NCI-H2196 (cell line): Measurements from ENCODE around the gene WDR83.
"Not testable (repeated sequence)": the region's sequence is repeated elsewhere in the genome, so short reads cannot be mapped to it uniquely, and the experiment has no call there.

Experiments
- DNase-seq: peaks from one replicate; lab custom pipeline; 2025; ENCODE audit not compliant: unreplicated experiment; lab: John Stamatoyannopoulos, UW

WDR83 gene

GRCh38 chr19:12681074-12681987 lies 14.7 kb downstream of the WDR83 start, which contains the start of gene DHPS:
Gene DHPS, minus strand, starts transcription at chr19:12681880. Its CDS starts 114 bp downstream, at chr19:12681766.
- peak; percentile 97 for DNase-seq

GRCh38 chr19:12685831-12686230 lies 19.2 kb downstream of the WDR83 start:
- no peak for DNase-seq

GRCh38 chr19:12687496-12688196 lies 21.0 kb downstream of the WDR83 start, which contains the start of gene GNG14:
Gene GNG14, plus strand, starts transcription at chr19:12687998. Its CDS starts 51 bp downstream, at chr19:12688049.
- no peak for DNase-seq

- DNase-seq = no peak
These were observed 22.4 kb downstream of the WDR83 start for GRCh38 chr19:12689012-12689411.

GRCh38 chr19:12689581-12690216 lies 23.1 kb downstream of the WDR83 start:
- no peak for DNase-seq

- no peak for DNase-seq
These were observed 26.4 kb downstream of the WDR83 start for GRCh38 chr19:12692960-12693359.

GRCh38 chr19:12694641-12695040 lies 28.0 kb downstream of the WDR83 start:
- DNase-seq = no peak

GRCh38 chr19:12695096-12695495 lies 28.5 kb downstream of the WDR83 start:
- no peak for DNase-seq

- DNase-seq = no peak
These were observed 28.9 kb downstream of the WDR83 start for GRCh38 chr19:12695514-12695913.

GRCh38 chr19:12695997-12696365 lies 29.4 kb downstream of the WDR83 start:
- DNase-seq = no peak

GRCh38 chr19:12696366-12697335 lies 30.0 kb downstream of the WDR83 start, which contains the start of gene FBXW9:
Gene FBXW9, minus strand, starts transcription at chr19:12696631. Its CDS starts 50 bp downstream, at chr19:12696581.
- peak; percentile 92 for DNase-seq

GRCh38 chr19:12697425-12697824 lies 30.8 kb downstream of the WDR83 start:
- not testable (repeated sequence) for DNase-seq

GRCh38 chr19:12698138-12698537 lies 31.5 kb downstream of the WDR83 start:
- no peak for DNase-seq

- DNase-seq = no peak
These were observed 35.1 kb downstream of the WDR83 start for GRCh38 chr19:12701596-12702282.

GRCh38 chr19:12703046-12703445 lies 36.4 kb downstream of the WDR83 start:
- peak; percentile 45 for DNase-seq

GRCh38 chr19:12705169-12705568 lies 38.6 kb downstream of the WDR83 start:
- DNase-seq = no peak

GRCh38 chr19:12705654-12706331 lies 39.2 kb downstream of the WDR83 start:
- no peak for DNase-seq

GRCh38 chr19:12706332-12706718 lies 39.7 kb downstream of the WDR83 start:
- no peak for DNase-seq

- no peak for DNase-seq
These were observed 42.0 kb downstream of the WDR83 start for GRCh38 chr19:12708641-12709040.
